Epithelial cell of prostate (primary cell): ENCODE data around the gene ZNF768.
"Not testable (repeated sequence)": the region's sequence is repeated elsewhere in the genome, so short reads cannot be mapped to it uniquely, and the experiment has no call there.

Experiments used
- DNase-seq: peaks from one replicate; pipeline ENCODE4 v3.0.0-alpha.2; 2011; ENCODE audit warnings: low read depth, low spot score
- H3K27ac ChIP-seq: fragments of 450-650 bp; 2 replicates; pipeline ENCODE4 v1.5.1; 2017; ENCODE audit warnings: mild to moderate bottlenecking

The ZNF768 gene

DNA sequence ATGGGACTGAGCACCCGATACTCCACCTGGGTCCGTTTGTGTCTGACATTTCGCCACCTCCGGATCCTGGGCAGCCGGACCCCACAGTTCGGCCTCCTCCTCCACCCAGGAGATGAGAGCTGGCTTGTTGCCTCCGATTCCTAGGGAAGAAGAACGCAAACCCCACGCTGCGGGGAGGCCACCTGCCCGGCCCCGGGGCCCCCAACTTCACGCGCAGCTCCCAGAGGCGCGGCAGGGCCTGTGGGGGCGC is 31.3 kb upstream of the ZNF768 start:
- H3K27ac ChIP-seq, result peak overlapping the region; percentile 59
- no peak for DNase-seq

DNA sequence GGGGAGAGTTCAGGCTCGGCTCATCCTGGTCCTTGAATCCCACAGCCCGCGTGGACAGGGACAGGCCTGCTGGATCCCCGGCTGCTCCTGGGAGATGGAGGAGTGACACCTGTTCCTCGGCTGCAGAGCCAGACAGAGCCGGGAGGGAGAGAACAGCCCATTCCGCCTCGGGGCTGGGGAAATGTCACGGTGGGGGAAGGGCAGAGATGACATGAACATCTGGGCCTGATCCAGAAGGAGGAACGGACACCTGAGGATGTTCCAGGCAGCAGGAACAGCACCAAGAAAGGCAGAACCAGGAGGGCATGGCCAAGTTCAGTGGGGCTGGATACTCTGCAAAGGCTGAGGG is 29.7 kb upstream of the ZNF768 start:
- no peak overlapping the region for H3K27ac ChIP-seq
- DNase-seq, result no peak

DNA sequence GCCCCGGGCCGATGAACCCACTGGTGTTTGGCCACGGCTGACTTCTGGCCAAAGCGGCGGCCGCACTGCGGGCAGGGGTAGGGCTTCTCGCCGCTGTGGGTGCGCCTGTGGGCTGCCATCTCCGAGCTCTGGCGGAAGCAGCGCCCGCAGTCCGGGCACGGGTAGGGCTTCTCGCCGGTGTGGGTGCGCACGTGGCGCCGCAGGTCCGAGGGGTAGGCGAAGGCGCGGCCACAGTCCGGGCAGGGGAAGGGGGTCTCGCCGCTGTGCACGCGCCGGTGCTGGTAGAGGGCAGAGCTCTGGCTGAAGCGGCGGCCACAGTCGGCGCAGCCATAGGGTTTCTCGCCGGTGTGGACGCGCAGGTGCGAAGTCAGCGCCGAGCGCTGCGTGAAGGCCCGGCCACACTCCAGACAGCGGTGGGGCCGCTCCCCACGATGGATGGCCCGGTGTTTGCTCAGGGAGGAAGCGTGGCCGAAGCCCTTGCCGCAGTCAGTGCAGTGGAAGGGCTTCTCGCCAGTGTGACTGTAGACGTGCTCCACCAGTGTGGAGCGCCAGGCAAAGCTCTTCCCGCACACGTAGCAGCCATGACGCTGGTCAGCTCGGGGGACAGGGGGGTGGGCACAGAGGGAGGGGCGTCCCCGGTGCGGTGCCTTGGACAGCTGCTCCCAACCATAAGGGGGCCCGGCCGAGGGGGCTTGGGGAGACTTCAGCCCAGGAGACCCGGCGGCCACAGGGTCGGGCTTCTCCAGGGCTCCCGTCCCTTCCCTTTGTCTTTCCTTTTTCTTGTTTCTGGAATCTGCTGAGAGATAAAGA is 29.2 kb upstream of the ZNF768 start:
- H3K27ac ChIP-seq, result no peak overlapping the region
- no peak for DNase-seq

DNA sequence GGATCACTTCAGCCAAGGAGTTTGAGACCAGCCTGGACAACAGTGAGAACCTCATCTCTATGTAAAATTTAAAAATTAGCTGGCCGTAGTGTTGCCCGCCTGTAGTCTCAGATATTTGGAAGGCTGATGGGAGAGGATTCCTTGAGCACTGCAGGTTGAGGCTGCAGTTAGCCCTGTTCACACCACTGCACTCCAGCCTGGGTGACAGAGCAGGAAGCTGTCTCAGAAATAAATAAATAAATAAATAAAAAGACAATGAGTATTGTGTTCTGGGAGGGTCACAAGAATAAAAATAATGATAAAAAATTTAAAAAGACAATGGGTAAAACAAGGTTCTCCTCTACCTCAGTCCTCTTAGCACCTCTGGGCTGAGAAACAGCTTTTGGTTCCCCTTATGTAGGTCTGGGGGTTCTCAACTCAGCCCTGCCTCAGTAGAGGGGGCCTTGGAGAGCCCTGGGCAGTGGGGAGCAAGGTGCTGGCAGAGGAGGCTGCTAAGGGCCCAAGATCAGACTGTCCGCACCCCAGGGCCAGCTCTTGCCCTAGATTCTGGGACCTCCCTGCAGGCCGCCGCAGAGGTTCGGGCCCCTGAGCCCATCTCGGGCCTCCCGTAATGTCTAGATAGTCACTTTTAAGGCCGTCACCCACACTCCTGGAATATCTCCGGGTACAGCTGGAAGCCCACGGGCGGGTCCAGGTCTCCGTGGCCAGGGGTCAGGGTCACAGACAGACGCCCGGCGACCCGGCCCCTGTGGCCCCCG is 28.4 kb upstream of the ZNF768 start:
- H3K27ac ChIP-seq, result no peak overlapping the region
- DNase-seq, result no peak

DNA sequence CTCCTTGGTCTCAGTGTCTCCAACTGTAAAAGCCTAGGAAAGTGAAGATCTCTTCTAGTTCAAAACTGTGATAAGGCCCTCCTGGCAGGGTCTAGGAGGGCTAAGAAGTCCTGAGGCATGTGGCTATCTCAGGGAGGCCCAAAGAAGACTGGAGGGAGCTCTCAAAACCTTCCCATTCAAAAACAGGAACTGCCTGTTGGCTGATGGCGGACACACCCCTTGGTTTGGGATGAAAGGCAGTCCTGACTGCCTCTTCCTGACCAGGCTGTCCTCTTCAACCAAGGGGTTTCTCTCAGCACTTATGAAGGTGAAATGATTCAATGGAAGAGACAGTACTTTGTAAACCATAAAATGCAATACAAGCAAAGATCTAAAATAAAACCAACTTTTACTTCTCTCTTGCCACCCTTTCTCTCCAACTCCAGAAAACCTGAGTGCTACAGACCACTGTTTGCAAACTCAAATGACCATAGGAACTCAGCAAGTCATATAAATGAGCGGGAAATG is 27.1 kb upstream of the ZNF768 start:
- DNase-seq, result no peak
- no peak overlapping the region for H3K27ac ChIP-seq

DNA sequence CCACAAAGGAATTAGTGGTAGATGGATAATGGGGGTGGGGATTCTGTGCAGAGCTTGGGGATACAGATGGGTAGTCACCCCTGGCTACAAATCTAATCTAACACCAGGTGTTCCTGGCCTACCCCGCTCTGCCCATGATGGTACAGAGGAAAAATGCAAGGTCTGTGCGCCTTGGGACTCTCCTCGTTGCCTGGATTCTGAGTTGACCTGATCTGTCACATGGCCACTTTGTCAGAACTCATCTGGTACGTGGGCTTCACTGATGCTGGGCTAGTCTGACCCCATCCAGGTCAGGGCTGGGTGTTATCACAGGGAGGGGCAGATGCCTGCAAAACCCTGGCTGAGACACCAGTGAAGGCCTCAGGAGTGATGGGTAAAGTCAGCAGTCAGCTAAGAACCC is 26.6 kb upstream of the ZNF768 start:
- DNase-seq, result no peak
- no peak overlapping the region for H3K27ac ChIP-seq

DNA sequence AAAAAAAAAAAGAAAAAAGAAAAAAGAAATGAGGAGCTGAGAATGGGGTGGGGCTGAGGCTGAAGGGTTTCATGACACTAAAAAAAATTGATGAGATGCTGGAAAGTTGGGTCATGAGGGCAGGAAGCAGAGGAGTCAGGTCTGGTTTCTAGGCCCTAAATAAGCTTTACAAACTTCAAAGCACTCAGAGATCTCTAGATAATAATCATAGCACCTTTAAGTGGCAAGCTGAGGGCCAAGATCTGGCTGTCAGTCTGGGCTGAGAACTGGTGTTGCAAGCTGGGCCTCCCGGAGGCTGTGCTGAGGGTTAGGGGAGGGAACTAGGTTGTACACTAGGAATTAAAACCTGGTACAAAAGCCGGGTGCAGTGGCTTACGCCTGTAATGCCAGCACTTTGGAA is 25.4 kb upstream of the ZNF768 start:
- H3K27ac ChIP-seq, result no peak overlapping the region
- no peak for DNase-seq

DNA sequence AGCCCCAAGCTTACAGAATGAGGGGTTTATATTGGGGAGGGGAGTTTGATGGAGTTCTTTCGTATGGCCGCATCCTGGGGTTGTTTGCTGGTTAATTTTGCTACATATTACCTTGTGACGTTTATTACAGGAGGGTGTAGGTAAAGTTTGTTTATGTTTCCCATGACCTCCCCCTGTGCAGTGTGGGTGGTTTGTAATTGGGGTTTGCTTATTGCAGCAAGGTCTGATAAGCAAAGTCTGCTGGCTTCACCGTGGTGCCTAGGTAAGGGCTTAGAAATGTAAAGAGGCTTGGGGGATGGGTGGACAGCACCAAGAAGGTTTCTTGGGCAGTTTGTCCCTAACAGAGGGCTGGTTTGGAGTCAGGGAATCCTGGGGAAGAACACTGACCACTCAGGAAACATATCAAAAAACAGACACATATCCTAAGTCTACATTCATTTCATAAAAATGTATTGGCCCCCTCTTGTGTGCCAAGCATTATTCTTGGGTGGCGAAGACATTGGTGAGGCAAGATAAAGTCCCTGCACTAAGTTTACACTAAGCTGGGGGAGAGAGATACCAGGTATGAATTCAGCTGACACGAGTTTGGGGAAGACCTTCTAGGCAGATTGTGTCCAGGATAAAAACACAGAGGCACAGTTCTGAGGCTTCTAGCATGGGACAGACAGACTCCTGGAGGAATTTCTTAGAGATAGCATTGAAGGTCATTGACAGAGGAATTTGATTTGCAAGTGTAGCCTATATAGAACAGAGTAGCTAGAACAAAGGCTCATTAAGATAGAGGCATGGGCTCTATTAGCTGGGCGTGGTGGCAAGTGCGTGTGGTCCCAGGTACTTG is 22.3 kb upstream of the ZNF768 start:
- no peak overlapping the region for H3K27ac ChIP-seq
- no peak for DNase-seq

DNA sequence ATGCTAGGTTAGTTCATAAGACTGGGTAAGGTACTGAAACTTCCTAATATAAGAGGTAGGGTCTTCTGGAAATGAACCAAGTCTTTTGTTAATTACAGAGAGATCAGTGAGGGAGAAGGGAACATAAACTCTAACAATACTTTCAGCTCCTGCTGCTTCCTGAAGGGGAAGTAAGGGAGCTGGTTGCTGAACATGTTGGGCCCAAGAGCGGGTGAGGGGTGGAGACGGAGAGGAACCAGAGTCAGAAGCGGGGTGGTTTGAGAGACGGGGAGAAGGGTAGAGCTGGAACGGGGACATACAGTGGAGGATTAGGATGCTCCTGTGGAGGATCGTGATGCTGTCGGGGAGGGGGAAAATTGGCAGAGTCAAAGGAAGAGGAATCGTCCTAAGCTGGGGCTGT is 19.7 kb upstream of the ZNF768 start:
- no peak overlapping the region for H3K27ac ChIP-seq
- no peak for DNase-seq

DNA sequence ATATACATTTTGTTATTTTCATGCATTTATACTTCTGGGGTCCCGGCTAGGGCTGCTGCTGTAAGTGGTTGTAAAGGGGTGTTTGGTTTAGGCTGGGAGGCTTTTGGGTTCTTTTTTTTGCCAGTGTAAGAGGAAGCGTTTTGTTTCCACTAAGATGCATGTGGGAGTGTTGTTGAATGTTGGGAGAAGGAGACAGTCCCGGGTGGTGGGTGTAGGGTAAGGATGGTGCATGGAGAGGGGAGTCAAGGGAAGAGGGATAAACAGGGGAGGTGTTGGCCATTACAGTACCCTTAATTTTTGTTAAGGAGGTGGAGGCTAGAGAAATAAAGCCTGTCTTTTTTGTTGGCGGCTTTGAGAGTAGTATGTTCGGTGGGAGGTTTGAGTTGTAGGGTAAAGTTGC is 16.7 kb upstream of the ZNF768 start:
- H3K27ac ChIP-seq, result no peak overlapping the region
- no peak for DNase-seq

DNA sequence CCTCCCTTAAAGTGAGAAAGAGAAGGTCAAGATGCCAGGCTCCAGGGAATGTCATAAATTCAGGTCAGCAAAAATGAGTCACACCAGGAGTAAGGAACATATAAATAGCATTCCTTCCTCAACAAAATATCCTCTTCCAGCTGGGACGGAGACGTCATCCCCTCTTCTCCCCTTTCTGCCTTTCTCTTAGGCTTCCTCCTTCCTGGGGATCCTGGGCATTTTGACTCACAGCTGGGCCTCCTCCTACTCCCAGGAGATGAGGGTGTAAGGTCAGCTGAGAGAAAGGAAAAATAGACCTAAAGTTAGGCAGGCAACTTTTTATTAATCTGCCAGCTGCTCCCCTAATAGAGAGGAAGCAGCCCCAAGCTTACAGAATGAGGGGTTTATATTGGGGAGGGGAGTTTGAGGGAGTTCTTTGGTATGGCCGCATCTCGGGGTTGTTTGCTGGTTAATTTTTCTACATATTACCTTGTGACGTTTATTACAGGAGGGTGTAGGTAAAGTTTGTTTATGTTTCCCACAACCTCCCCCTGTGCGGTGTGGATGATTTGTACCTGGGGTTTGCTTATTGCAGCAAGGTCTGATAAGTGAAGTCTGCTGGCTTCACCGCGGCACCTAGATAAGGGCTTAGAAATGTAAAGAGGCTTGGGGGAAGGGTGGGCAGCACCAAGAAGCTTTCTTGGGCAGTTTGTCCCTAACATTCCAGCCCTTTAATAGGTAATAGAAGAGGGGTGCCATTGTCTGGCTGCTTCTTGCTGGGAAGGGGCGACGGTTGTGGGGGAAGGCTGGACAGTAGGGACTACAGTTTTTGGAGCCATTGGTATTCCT is 15.3 kb upstream of the ZNF768 start:
- H3K27ac ChIP-seq, result no peak overlapping the region
- no peak for DNase-seq

DNA sequence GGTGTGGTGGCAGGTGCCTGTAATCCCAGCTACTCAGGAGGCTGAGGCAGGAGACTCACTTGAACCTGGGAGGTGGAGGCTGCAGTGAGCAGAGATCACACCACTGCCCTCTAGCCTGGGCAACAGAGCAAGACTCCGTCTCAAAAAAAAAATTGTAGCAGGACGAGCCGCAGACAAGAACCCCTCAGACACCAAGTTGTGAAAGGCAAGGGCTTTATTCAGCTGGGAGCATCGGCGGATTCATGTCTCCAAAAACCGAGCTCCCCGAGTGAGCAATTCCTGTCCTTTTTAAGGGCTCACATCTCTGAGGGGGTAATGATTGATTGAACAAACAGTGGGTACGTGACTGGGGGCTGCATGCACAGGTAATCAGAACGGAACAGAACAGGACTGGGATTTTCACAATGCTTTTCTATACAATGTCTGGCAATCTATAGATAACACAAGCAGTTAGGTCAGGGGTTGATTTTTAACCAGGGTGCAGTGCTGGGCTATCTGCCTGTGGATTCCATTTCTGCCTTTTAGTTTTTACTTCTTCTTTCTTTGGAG is 14.6 kb upstream of the ZNF768 start:
- not testable (repeated sequence) for DNase-seq, H3K27ac ChIP-seq

DNA sequence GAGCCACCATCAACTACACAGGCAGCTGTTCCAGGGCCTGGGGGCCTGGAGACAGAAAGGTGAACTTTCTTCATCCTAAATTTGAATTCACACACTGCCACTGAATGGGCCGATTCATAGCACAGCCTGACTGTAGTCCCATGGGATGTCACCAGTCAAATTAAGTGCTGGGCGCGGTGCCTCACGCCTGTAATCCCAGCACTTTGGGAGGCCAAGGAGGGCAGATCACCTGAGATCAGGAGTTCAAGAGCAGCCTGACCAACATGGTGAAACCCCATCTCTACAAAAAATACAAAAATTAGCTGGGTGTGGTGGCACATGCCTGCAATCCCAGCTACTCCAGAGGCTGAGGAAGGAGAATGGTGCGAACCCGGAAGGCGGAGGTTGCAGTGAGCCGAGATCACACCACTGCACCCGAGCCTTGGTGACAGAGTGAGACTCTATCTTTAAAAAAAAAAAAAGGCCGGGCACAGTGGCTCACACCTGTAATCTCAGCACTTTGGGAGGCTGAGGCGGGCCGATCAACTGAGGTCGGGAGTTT is 13.7 kb upstream of the ZNF768 start:
- not testable (repeated sequence) for H3K27ac ChIP-seq, DNase-seq

DNA sequence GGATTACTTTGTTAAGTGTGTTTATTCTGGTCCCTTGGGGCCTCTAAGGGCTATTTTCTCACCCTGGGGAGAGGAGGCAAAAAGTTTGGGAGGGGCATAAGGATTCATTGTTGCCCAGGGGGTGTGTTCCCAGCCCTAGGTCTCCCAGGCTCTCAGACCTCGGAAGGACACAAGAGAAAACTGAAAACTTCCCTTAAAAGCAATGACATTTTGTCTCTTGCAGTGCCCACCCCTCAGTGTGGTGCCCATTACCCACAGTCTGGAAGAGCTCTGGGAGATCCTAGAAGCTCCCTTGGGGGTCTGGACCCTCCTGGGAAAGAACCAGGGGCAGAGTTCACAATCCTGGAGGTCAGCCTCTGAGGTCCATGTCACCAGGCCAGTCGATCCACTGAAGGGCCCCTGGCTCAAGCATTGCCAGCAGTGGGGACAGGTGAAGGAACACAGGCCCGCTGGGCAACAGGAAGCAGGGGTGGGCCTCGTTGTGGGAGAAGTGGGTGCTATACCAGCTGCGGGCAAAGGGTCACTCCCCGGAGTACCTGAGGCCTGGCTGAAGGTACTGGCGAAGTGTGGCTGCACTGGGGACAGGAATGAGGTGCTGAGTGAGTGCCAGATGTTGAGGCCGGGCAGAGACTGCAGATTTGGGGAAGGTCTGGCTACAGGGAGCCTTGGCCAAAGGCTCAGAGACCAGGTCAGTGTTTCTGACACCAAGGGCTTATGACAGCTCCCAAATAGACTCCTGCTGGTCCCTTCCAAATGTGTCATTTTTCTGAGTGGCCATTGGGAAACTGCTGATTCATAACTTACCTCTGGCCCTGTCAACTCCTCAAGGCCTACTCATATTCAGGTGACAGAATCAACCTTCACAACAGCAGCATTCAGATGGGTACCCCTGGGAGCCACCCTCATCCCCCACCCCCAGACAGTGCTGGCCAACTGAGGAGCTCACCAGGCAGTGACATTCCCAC is 12.9 kb upstream of the ZNF768 start:
- H3K27ac ChIP-seq, result no peak overlapping the region
- no peak for DNase-seq

DNA sequence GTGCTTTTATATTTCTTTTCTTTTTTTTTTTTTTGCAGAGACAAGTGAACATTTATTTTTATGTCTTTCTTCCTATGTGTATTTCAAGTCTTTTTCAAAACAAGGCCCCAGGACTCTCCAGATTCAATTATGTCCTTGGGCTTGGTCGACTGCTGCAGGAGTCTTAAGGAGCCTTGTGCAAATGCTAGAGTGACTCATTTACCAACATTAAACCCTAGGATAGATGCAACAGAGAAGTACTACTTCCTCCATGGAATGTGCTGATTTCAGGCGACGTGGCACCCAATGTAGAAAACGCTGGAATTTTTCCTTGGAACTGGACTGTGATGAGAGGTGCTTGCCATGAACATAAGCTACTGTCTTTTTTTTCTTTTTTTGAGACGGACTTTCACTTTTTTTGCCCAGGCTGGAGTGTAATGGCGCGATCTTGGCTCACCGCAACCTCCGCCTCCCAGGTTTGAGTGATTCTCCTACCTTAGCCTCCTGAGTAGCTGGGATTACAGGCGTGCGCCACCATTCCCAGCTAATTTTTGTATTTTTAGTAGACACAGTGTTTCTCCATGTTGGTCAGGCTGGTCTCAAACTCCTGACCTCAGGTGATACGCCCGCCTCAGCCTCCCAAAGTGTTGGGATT is 10.1 kb upstream of the ZNF768 start:
- not testable (repeated sequence) for DNase-seq
- peak overlapping the region; percentile 85 for H3K27ac ChIP-seq

DNA sequence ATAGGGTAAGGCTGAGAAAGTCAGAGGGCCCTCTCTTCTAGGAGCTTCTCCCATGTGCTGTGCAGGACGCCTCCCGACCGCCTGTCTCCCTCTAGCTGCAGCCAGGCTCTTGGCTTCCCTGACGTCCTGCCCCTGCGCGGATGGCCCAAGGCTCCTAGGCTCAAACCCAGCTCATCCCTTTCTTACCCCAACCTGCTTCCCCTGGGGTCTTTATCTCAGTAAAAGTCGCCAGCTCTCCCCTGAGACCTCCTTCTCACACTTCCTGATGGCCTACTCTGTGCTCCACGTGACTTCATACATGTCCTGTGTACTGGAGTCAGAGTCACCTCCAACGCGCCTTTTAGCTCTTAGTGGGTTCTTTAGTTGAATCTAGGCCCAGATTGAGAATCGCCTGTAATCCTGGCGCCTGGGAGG is 9.4 kb upstream of the ZNF768 start:
- peak overlapping the region; percentile 85 for H3K27ac ChIP-seq
- no peak for DNase-seq

DNA sequence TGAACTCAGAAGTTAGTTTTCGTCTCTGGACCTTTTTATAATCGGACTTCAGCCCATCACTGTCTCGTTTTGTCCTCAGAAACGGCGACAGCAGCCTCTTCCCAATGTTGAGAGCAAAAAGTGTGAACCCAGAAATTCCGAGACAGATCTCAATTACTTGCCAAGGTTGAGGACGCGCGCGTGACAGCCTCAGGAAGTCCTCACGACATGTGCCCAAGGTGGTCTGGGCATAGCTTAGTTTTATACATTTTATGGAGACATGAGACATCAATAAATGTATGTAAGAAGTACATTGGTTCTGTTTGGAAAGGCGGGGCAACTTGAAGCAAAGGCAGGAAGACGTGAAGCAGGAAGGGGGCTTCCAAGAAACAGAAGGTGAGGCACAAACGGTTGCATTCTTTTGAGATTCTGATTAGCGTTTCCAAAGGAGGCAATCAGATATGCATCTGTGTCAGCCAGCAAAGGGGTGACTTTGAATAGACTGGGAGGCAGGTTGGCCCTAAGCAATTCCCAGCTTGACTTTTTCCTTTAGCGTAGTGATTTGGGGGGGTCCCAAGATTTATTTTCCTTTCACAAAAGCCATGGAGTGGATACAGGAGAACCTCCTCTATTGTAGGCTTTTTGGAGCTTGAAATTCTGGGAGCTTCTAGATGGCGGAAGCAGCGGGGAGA is 8.9 kb upstream of the ZNF768 start:
- H3K27ac ChIP-seq, result peak overlapping the region; percentile 85
- DNase-seq, result no peak
